Breast epithelium (tissue), 3 donors: ENCODE data around the gene ROCK2.

Experiments used
- CTCF ChIP-seq, 3 donors: fragments of 450-650 bp; IDR thresholded peaks; one replicate each; pipeline ENCODE4 v1.5.1; 2016 to 2017; ENCODE audit warnings: antibody characterized with exemption in 3 of 3, mild to moderate bottlenecking in 3 of 3, moderate library complexity in 3 of 3
- POLR2A ChIP-seq: fragments of 450-650 bp; IDR thresholded peaks from one replicate; pipeline ENCODE4 v1.6.1; 2016; ENCODE audit warnings: antibody characterized with exemption, mild to moderate bottlenecking, moderate library complexity

GRCh38 chr2:11133238-11133935, 211.0 kb downstream of the ROCK2 start:
- TF ChIP-seq CTCF (IDR thresholded peaks at IDR 0.05), result no peak
- TF ChIP-seq POLR2A, result no peak
